M059J (cell line): Measurements from ENCODE around the gene PIGR. TPM values are rescaled to one million over a fixed set of nuclear protein-coding genes. Genes with fewer than 3 reads are reported as not detected.
"Not testable (repeated sequence)": the region's sequence is repeated elsewhere in the genome, so short reads cannot be mapped to it uniquely, and the experiment has no call there.

Source experiments
- DNase-seq: peaks from one replicate; pipeline ENCODE4 v3.0.0-alpha.2; 2012; ENCODE audit warnings: low read depth
- total RNA-seq: library from RNA; depleted of rRNA; stranded (reverse); fragments of >200 nt; shearing (Covaris generic); gene quantifications from 2 replicates; pipeline ENCODE4 v1.2.3, GENCODE V29; 2014

The PIGR gene
- total RNA-seq, 1 experiment from 2014 or later = not detected

GRCh38 chr1:206933333-206933945 lies 12.8 kb downstream of the PIGR start:
- no peak for DNase-seq

GRCh38 chr1:206932177-206932576 lies 14.1 kb downstream of the PIGR start:
- DNase-seq = no peak

GRCh38 chr1:206931709-206932108 lies 14.6 kb downstream of the PIGR start:
- DNase-seq = no peak

GRCh38 chr1:206930210-206930798 lies 16.0 kb downstream of the PIGR start:
- no peak for DNase-seq

GRCh38 chr1:206929524-206929923 lies 16.7 kb downstream of the PIGR start:
- DNase-seq = no peak

GRCh38 chr1:206926286-206926685 lies 20.0 kb downstream of the PIGR start:
- no peak for DNase-seq

- DNase-seq = no peak
Measured at GRCh38 chr1:206925106-206925736, 21.0 kb downstream of the PIGR start.

- no peak for DNase-seq
Measured at GRCh38 chr1:206924592-206925105, 21.6 kb downstream of the PIGR start.

- DNase-seq = not testable (repeated sequence)
Measured at GRCh38 chr1:206923961-206924557, 22.2 kb downstream of the PIGR start.

- no peak for DNase-seq
Measured at GRCh38 chr1:206923009-206923960, 23.0 kb downstream of the PIGR start.

GRCh38 chr1:206922524-206922923 lies 23.7 kb downstream of the PIGR start:
- DNase-seq = no peak

GRCh38 chr1:206921772-206922265 lies 24.4 kb downstream of the PIGR start, which contains the start of gene FCMR:
TSS of gene FCMR (minus strand) at chr1:206921941. CDS start at chr1:206921854, 87 bp downstream.
- no peak for DNase-seq

GRCh38 chr1:206918076-206918475 lies 28.2 kb downstream of the PIGR start:
- no peak for DNase-seq

- DNase-seq = no peak
Measured at GRCh38 chr1:206916000-206916709, 30.1 kb downstream of the PIGR start.

GRCh38 chr1:206915030-206915735 lies 31.1 kb downstream of the PIGR start:
- DNase-seq = no peak

- no peak for DNase-seq
Measured at GRCh38 chr1:206913766-206914537, 32.3 kb downstream of the PIGR start.

- DNase-seq = peak; percentile 78
Measured at GRCh38 chr1:206912445-206913095, 33.7 kb downstream of the PIGR start.

GRCh38 chr1:206911064-206911663 lies 35.1 kb downstream of the PIGR start:
- DNase-seq = peak; percentile 75
